Upper lobe of left lung (tissue), 6 donors: Measurements from ENCODE around the gene TDRD7. TPM values are rescaled to one million over a fixed set of nuclear protein-coding genes. Genes with fewer than 3 reads are reported as not detected.
"Not testable (repeated sequence)": the region's sequence is repeated elsewhere in the genome, so short reads cannot be mapped to it uniquely, and the experiment has no call there.

Experiments
- ATAC-seq, 2 donors: fragments of 200-7000 bp; cut with Tn5 transposase; one replicate each; pipeline ENCODE4 v1.9.1; 2022; ENCODE audit warnings: mild to moderate bottlenecking in 2 of 2, moderate library complexity in 2 of 2; ENCODE audit not compliant: low FRiP score in 2 of 2
- DNase-seq, 2 donors: peaks; one replicate each; pipeline ENCODE4 v3.0.0-alpha.2; 2019 to 2020
- H3K27ac ChIP-seq, 4 donors: fragments of 200-600 bp; sonication (generic); one replicate each; pipeline ENCODE4 v1.5.1; 2016 to 2019
- H3K27me3 ChIP-seq, 4 donors: fragments of 200-600 bp; sonication (generic); one replicate each; pipeline ENCODE4 v1.5.1; 2017 to 2019
- H3K36me3 ChIP-seq, 4 donors: fragments of 200-600 bp; sonication (generic); one replicate each; pipeline ENCODE4 v1.5.1; 2016 to 2019
- H3K4me1 ChIP-seq, 4 donors: fragments of 200-600 bp; sonication (generic); one replicate each; pipeline ENCODE4 v1.5.1; 2018 to 2019
- H3K4me3 ChIP-seq, 4 donors: fragments of 200-600 bp; sonication (generic); one replicate each; pipeline ENCODE4 v1.5.1; 2017 to 2019; ENCODE audit warnings: mild to moderate bottlenecking in 2 of 4, moderate library complexity in 1 of 4
- H3K9me3 ChIP-seq, 4 donors: fragments of 200-600 bp; sonication (generic); one replicate each; pipeline ENCODE4 v1.5.1; 2018 to 2019
- CTCF ChIP-seq, 6 experiments: fragments of 450-650 bp in 4 of 6; fragments of 200-600 bp in 2 of 6; sonication (generic) in 2 of 6; IDR thresholded peaks; one replicate each; pipeline ENCODE4 v1.5.1; 2016 to 2019; ENCODE audit warnings: antibody characterized with exemption in 6 of 6
- EP300 ChIP-seq, 4 donors: sonication (generic); formaldehyde crosslinking; IDR thresholded peaks; one replicate each; pipeline ENCODE4 v1.5.1; 2017; ENCODE audit warnings: antibody characterized with exemption in 4 of 4, control low read depth in 2 of 4
- POLR2A ChIP-seq, 4 donors: fragments of 450-650 bp; IDR thresholded peaks; one replicate each; pipeline ENCODE4 v1.5.1; 2016 to 2017; ENCODE audit warnings: antibody characterized with exemption in 4 of 4, mild to moderate bottlenecking in 2 of 4
- POLR2AphosphoS5 ChIP-seq, 2 donors: sonication (generic); formaldehyde crosslinking; IDR thresholded peaks; one replicate each; pipeline ENCODE4 v1.5.1; 2017; ENCODE audit warnings: antibody characterized with exemption in 2 of 2
- WGBS, 2 donors: methylation state at CpG; one replicate each; pipeline ENCODE4 v1.1.5; 2017 to 2018; 5-methylcytosine and 5-hydroxymethylcytosine counted together
- total RNA-seq, 6 donors: library from RNA; depleted of rRNA in 4 of 6; stranded (reverse); fragments of >200 nt in 4 of 6; gene quantifications; one replicate each; pipeline versions ENCODE4 v1.1.0 to v1.2.1, GENCODE V29; 2016 to 2021
- donor health status: DM: no; HTN: no; CAD: no; lungs with moderate emphysema.
- donor health status: DM: no; HTN: yes; CAD: no; lungs with severe emphysema.

TDRD7 gene
- total RNA-seq, 6 donors from 2014 or later, result 9.0 to 21.0 (median 15.3) TPM

DNA sequence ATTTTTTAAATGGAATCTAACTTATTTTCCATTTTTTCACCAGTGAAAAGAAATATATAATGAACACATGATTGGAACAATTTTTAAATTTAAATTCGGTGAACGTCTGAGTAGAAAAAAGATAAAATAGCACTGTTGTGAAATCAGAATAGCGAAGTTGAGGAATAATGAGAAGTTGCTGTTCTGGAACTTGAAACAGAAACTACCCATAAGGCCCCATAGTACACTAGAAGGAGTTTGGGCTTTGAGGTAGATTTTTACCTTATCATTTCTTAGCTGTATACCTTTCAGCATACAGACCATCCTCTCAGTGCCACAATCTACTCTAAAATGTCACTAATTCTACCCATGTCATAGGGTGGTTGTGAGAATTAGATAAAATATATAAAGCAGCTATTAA lies 35.1 kb downstream of the TDRD7 start:
- WGBS, 2 donors, result 62 to 67% methylated on average over 3 of the region's 3 CpGs
- ATAC-seq, result no peak

DNA sequence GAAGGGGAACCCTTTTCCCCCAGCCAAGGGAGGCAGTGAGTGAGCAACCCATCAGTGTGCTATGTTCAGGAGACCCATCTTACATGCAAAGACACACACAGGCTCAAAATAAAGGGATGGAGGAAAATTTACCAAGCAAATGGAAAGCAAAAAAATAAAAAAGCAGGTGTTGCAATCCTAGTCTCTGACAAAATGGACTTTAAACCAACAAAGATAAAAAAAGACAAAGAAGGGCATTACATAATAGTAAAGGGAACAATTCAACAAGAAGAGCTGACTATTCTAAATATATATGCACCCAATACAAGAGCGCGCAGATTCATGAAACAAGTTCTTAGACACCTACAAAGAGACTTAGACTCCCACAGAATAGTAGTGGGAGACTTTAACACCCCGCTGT lies 41.7 kb downstream of the TDRD7 start:
- ATAC-seq, result not testable (repeated sequence)

More for the DNA sequence above, 35.1 kb downstream of the TDRD7 start:
- Histone ChIP-seq H3K4me1 (peaks cover 0 to 4% (median 0%) of the 10 kb centered on the region in 4 donors), H3K27me3 (no peaks in the 10 kb centered on the region), H3K36me3 (peaks cover 0 to 23% (median 1%) of the 10 kb centered on the region in 4 donors), H3K4me3 (no peak overlapping the region), H3K27ac (no peak overlapping the region), H3K9me3 (no peaks in the 10 kb centered on the region)
- TF ChIP-seq POLR2A (IDR thresholded peaks at IDR 0.05), result no peak
- TF ChIP-seq POLR2AphosphoS5 (IDR thresholded peaks at IDR 0.05), result no peak
- TF ChIP-seq EP300 (IDR thresholded peaks at IDR 0.05), result no peak
- no peak for TF ChIP-seq CTCF (IDR thresholded peaks at IDR 0.05)
- DNase-seq, result no peak

DNA sequence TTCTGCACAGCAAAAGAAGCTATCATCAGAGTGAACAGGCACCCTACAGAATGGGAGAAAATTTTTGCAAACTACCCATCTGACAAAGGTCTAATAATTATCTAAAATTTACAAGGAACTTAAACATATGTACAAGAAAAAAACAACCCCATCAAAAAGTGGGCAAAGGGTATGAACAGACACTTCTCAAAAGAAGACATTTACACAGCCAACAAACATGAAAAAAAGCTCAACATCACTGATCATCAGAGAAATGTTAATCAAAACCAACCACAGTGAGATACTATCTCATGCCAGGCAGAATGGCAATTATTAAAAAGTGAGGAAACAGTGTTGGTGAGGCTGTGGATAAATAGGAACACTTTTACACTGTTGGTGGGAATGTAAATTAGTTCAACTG lies 44.9 kb downstream of the TDRD7 start:
- H3K36me3 ChIP-seq, H3K27ac ChIP-seq, H3K4me3 ChIP-seq, H3K27me3 ChIP-seq, H3K9me3 ChIP-seq, ATAC-seq, DNase-seq, H3K4me1 ChIP-seq: not testable (repeated sequence)

More for the DNA sequence above, 41.7 kb downstream of the TDRD7 start:
- H3K4me1 ChIP-seq, DNase-seq, H3K27ac ChIP-seq, H3K9me3 ChIP-seq, H3K4me3 ChIP-seq, H3K27me3 ChIP-seq: not testable (repeated sequence)
- peaks cover 0 to 14% (median 0%) of the 10 kb centered on the region in 4 donors for H3K36me3 ChIP-seq
- WGBS, 2 donors, result 91 to 94% methylated on average over 3 of the region's 3 CpGs

GRCh38 chr9:97459326-97459725 lies 47.4 kb downstream of the TDRD7 start:
- Histone ChIP-seq H3K4me1 (no peaks in the 10 kb centered on the region), H3K9me3 (no peaks in the 10 kb centered on the region), H3K36me3 (peaks cover 0 to 9% (median 0%) of the 10 kb centered on the region in 4 donors), H3K4me3 (no peak overlapping the region), H3K27me3 (no peaks in the 10 kb centered on the region), H3K27ac (no peak overlapping the region)
- ATAC-seq (no peak), DNase-seq (no peak)
- TF ChIP-seq POLR2AphosphoS5 (IDR thresholded peaks at IDR 0.05), result no peak
- TF ChIP-seq POLR2A (IDR thresholded peaks at IDR 0.05), result no peak
- TF ChIP-seq CTCF (IDR thresholded peaks at IDR 0.05), result no peak
- TF ChIP-seq EP300 (IDR thresholded peaks at IDR 0.05), result no peak

DNA sequence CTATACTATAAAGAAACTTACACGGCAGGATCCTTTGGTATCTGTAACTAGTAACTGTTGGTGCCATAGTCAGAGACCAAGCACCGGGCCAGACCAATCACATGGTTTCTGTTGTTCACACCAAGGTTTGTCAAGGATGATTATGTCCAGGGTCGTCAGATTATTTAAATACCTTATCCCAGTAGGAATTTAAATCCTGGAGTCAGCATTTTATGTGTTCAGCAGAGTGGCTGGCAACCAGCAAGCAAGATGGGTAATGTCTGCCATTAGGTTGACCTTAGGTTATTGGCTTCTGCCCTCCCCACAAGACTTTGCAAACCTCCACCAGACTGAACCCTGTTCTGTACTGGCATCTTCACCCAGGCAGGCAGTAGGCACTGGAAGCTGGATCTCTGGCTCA lies 50.3 kb downstream of the TDRD7 start:
- 91 to 96% methylated on average over 3 of the region's 3 CpGs for WGBS, 2 donors
- ATAC-seq (no peak), DNase-seq (no peak)
- Histone ChIP-seq H3K36me3 (peaks cover 4 to 30% (median 6%) of the 10 kb centered on the region in 4 donors), H3K27me3 (no peaks in the 10 kb centered on the region), H3K9me3 (no peaks in the 10 kb centered on the region), H3K4me1 (no peaks in the 10 kb centered on the region), H3K4me3 (no peak overlapping the region), H3K27ac (no peak overlapping the region)
- TF ChIP-seq POLR2A (IDR thresholded peaks at IDR 0.05), result no peak
- no peak for TF ChIP-seq CTCF (IDR thresholded peaks at IDR 0.05)
- TF ChIP-seq EP300 (IDR thresholded peaks at IDR 0.05), result no peak

DNA sequence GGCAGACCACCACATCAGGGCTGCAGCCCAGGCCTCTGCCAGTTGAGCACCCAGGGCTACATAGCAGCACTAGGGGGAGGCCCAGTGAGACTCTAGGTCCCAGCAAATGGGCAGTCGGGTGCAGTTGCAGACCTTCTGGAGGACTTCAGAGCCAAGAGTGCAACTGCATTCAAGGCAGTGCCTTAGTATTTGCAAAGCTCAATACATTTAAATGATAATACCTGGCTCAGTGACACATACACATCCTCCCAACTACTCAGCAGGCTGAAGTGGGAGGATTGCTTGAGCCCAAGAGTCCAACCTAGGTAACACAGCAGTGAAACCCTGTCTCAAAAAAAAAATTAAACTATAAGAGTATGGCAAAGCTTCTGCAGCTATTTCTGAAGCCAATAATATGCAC lies 51.0 kb downstream of the TDRD7 start:
- TF ChIP-seq POLR2A (IDR thresholded peaks at IDR 0.05), result no peak
- no peak for TF ChIP-seq POLR2AphosphoS5 (IDR thresholded peaks at IDR 0.05)
- no peak for TF ChIP-seq EP300 (IDR thresholded peaks at IDR 0.05)
- TF ChIP-seq CTCF (IDR thresholded peaks at IDR 0.05), result no peak
- 100% methylated on average over 1 of the region's 1 CpG for WGBS, 2 donors

More for the DNA sequence above, 51.0 kb downstream of the TDRD7 start:
- Histone ChIP-seq H3K27me3 (no peaks in the 10 kb centered on the region), H3K4me1 (no peaks in the 10 kb centered on the region), H3K9me3 (no peaks in the 10 kb centered on the region), H3K4me3 (no peak overlapping the region), H3K27ac (no peak overlapping the region), H3K36me3 (peaks cover 4 to 30% (median 6%) of the 10 kb centered on the region in 4 donors)
- no peak for DNase-seq
- no peak for ATAC-seq
